ENCODE measurements around the gene PRDM1.

PRDM1 gene

DNA sequence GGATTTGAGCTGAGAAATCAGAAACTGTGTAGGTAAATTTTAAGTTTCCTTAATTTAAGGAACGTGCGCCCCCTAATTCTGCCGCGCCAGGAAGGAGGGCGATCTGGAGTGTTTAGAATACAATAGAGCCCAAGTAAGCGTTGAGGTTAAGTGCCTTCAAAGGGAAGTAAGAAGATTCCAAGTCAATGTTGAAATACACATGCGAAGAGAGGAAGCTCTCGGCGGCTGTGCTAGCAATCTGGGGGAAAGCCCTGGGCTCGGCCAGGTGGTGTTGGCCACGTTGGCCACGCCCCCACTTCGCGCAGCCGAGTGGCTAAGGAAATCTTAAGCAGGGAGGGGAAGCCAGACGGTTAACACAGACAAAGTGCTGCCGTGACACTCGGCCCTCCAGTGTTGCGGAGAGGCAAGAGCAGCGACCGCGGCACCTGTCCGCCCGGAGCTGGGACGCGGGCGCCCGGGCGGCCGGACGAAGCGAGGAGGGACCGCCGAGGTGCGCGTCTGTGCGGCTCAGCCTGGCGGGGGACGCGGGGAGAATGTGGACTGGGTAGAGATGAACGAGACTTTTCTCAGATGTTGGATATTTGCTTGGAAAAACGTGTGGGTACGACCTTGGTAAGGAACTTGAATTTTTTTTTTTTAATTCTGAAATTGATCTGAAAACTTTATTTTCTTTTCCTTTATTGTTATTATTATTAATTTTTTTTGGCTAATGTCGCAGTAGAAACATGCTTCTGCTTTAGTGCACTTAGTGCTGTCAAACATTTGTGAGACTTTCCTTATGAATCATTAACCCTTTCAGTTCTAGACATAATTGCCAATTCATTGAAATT lies at the start of gene PRDM1:
TSS of gene PRDM1 (plus strand) at position 353 of the 830 bp plus-strand sequence. CDS start at position 571, 218 bp downstream.
- TF ChIP-seq, protein P1, sequence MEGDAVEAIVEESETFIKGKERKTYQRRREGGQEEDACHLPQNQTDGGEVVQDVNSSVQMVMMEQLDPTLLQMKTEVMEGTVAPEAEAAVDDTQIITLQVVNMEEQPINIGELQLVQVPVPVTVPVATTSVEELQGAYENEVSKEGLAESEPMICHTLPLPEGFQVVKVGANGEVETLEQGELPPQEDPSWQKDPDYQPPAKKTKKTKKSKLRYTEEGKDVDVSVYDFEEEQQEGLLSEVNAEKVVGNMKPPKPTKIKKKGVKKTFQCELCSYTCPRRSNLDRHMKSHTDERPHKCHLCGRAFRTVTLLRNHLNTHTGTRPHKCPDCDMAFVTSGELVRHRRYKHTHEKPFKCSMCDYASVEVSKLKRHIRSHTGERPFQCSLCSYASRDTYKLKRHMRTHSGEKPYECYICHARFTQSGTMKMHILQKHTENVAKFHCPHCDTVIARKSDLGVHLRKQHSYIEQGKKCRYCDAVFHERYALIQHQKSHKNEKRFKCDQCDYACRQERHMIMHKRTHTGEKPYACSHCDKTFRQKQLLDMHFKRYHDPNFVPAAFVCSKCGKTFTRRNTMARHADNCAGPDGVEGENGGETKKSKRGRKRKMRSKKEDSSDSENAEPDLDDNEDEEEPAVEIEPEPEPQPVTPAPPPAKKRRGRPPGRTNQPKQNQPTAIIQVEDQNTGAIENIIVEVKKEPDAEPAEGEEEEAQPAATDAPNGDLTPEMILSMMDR (IDR thresholded peaks at IDR 0.05; ENCODE audit: insufficient read depth, missing control alignments), result peak; percentile 20
- FAIRE-seq (no peak), DNase-seq (ENCODE audit: insufficient read length, low spot score) (peak; percentile 29)

DNA sequence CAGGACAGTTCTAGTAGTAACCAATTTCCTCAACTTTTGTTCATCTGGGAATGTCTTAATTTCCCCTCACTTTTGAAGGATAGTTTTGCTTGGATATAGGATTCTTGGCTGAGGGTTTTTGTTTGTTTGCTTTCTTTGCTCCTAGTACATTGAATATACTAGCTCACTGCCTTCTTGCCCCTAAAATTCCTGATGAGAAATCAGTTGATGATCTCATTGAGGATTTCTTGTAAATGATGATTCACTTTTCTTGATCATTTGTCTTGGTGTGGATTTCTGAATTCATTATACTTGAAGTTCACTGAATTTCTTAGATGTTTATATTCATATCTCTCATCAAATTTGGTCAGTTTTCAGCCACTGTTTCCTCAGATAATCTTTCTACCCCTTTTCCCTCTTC lies 49.1 kb upstream of the PRDM1 start:
- TF ChIP-seq, protein P1 (IDR thresholded peaks at IDR 0.05; ENCODE audit: insufficient read depth, missing control alignments), result no peak
- DNase-seq (ENCODE audit: insufficient read length, low spot score) (no peak), FAIRE-seq (no peak)

DNA sequence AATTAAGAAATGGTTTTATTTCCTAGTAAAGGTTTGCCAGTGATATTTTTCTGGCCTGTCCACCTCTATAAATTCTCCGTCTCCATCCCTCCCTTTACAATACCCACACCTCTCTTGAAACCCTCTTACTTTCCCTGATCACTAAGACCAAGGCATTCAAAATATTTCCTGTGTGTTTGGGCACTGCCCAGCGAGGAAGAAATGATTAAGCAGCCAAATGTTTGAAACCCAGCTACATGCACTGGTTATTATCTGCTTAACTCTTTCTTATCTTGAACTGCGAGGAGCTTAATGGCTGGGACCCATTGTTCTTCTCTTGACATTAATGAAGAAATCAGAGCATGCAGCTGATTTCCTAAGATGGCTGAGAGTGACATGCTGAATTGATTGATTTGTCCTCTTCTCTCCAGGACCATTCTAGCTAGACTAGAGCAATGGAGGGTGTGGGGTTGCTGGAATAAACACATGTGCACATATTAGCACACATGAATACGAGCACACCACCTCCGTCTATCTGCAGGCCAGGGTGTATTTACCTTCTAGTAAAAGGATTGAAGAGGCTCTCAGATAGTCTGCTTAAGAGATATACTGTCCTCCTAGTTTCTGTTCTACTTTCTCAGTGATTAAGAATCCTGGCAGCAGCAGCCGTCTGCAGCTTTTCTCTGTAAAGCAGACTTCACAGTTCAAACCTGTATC lies 46.1 kb upstream of the PRDM1 start:
- no peak for DNase-seq (ENCODE audit: insufficient read length, low spot score)
- TF ChIP-seq, protein P1 (IDR thresholded peaks at IDR 0.05; ENCODE audit: insufficient read depth, missing control alignments), result no peak
- peak; percentile 71 for FAIRE-seq

DNA sequence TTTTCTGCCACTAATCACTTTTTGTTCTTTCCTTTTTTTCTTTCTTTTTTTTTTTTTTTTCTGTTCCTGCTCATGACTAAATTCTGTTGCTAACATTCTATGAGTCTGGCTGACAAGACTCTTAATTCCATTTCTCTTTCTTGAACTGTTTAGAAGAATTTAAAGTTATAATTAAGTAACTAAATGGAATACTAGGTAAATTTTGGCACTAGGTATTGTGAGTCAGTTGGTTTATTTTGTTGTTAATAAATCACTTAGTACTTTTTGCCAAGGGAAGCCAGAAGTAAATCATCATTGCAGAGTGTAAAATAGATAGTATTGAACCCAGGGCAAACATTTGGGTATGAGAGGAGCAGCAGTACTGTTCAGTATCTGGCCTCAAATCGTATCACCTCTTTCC lies 42.0 kb upstream of the PRDM1 start:
- TF ChIP-seq, protein P1 (IDR thresholded peaks at IDR 0.05; ENCODE audit: insufficient read depth, missing control alignments), result no peak
- DNase-seq (ENCODE audit: insufficient read length, low spot score) (no peak), FAIRE-seq (no peak)

DNA sequence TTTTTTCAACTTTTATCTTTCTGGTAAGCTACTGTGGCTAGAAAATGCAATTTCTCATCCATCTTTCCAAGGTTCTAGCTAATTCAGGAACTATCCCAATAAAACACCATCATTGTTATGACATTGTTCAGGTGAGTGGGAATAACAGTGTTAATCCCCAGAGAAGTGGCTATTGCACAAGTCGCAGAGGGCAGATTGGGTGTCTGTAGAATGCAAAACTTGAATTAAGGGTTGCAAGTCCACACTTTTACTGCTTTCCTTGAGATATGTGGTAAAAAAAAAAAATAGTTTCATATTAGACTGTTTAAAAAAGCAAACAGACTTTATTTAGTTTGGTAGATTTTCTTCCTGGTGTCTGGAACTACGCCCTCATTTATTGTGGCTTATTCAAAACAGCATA lies 41.1 kb upstream of the PRDM1 start:
- FAIRE-seq, result no peak

DNA sequence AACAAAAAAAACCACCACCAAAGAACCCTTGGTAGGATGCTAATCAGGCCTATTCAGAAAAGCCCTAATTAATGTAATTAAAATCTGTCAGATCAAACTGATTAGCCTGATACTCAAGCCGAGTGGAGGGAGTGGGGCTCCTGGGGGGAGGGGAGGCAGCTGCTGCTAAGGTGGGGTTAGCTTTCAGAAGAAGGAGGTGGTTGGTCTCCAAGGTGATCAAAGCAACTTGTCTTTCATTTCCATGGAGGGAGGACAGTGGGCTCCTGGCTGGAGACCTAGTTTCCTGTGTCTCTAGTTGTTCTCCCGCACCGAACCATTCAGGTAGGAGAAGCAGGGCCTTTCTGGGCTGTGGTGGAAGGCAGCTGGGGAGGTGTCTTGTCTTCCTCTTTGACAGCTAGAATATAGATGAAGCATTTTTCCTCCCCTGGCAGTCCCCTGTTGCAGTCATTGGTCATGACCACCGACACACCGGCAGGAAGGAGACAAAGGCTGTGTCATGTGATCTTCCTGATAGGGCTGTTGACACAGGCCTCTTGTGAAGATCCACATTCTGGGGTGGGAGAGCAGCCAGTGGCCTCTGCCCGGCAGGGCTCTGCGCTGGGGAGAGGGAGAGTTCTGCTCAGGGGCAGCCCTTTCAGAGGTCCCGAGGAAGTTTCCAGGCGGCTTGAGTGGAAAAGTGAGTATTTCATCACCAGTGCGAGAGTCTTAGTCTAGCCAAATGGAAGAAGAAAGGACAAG lies 39.9 kb upstream of the PRDM1 start:
- FAIRE-seq (no peak), DNase-seq (ENCODE audit: insufficient read length, low spot score) (no peak)
- TF ChIP-seq, protein P1 (IDR thresholded peaks at IDR 0.05; ENCODE audit: insufficient read depth, missing control alignments), result no peak

More for the DNA sequence above, 41.1 kb upstream of the PRDM1 start:
- TF ChIP-seq, protein P1 (IDR thresholded peaks at IDR 0.05; ENCODE audit: insufficient read depth, missing control alignments), result no peak
- no peak for DNase-seq (ENCODE audit: insufficient read length, low spot score)
